Measurements from ENCODE around the gene URM1.

GRCh38 chr9:128428644-128429512 lies 57.7 kb downstream of the URM1 start:
- TF ChIP-seq YY1 (IDR thresholded peaks at IDR 0.05; ENCODE audit: insufficient read depth, insufficient read length), result no peak
- no peak for TF ChIP-seq ZNF274 (IDR thresholded peaks at IDR 0.05; ENCODE audit: low read depth, low read length)

All from NT2/D1 (cell line).